Memory B cell (primary cell): ENCODE measurements around the gene POGLUT2.

Experiments
- ATAC-seq: fragments of 150-1000 bp; cut with Tn5 transposase; 2 replicates; pipeline ENCODE4 v1.10.0; 2021; ENCODE audit warnings: low read depth, mild to moderate bottlenecking, moderate library complexity
- DNase-seq, 2 donors: peaks; one replicate each; pipeline ENCODE4 v3.0.0; 2022; ENCODE audit warnings: low spot score in 2 of 2
- H3K27ac Mint-ChIP-seq: one replicate; pipeline ENCODE4 v1.8.0; 2022; ENCODE audit warnings: mild to moderate bottlenecking, moderate library complexity, mixed read lengths
- H3K27me3 Mint-ChIP-seq: one replicate; pipeline ENCODE4 v1.8.0; 2022; ENCODE audit warnings: mixed read lengths
- H3K36me3 Mint-ChIP-seq: one replicate; pipeline ENCODE4 v1.8.0; 2022; ENCODE audit warnings: mild to moderate bottlenecking, mixed read lengths
- H3K4me1 Mint-ChIP-seq: one replicate; pipeline ENCODE4 v1.8.0; 2022; ENCODE audit warnings: mixed read lengths
- H3K4me3 Mint-ChIP-seq: one replicate; pipeline ENCODE4 v1.8.0; 2022; ENCODE audit warnings: mild to moderate bottlenecking, moderate library complexity, mixed read lengths
- H3K9me3 Mint-ChIP-seq: one replicate; pipeline ENCODE4 v1.8.0; 2022; ENCODE audit warnings: mixed read lengths

POGLUT2 gene

DNA sequence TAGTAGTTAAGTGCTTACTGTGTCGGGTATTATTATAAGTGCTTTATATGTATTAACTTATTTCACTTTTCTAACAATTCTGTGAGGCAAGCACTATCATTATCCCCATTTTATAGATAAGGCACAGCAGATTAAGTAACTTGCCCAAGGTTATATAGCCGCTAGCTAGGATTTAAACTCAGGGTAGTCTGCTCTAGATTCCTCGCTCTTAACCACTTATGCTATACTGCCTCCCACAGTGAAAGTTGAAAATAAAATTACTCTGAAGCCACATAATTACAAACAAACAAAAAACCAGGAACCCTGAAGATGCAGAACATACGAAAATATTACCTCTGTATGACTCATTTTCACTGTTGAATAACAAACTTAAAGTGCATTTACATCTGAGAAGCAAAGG is 29.1 kb downstream of the POGLUT2 start:
- H3K4me3 Mint-ChIP-seq = no peak overlapping the region
- ATAC-seq = no peak
- H3K9me3 Mint-ChIP-seq = no peaks in the 10 kb centered on the region
- H3K4me1 Mint-ChIP-seq = peaks cover 7% of the 10 kb centered on the region
- no peaks in the 10 kb centered on the region for H3K27me3 Mint-ChIP-seq
- no peak overlapping the region for H3K27ac Mint-ChIP-seq
- no peaks in the 10 kb centered on the region for H3K36me3 Mint-ChIP-seq
- no peak for DNase-seq

DNA sequence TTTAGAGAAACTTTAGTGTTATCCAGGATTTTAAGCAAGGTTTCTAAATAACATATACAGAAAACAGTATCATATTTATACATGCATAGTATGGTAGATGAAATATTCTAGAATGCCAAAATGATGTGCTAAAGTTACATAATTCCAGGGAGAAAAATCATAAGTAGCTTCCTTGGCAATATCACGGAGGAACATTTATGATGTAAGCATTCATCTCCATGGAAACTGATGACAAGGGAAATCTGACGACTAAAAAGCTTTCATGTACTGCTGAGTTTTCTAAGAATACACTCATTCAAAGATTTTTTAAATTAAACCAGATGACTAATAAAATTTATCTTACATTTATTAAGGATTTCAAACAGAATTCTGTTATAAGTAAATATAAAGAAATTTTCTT is 29.9 kb downstream of the POGLUT2 start:
- no peaks in the 10 kb centered on the region for H3K9me3 Mint-ChIP-seq
- DNase-seq = no peak
- no peak overlapping the region for H3K27ac Mint-ChIP-seq
- no peak overlapping the region for H3K4me3 Mint-ChIP-seq
- H3K36me3 Mint-ChIP-seq = no peaks in the 10 kb centered on the region
- no peak for ATAC-seq
- H3K4me1 Mint-ChIP-seq = peaks cover 7% of the 10 kb centered on the region
- H3K27me3 Mint-ChIP-seq = no peaks in the 10 kb centered on the region

DNA sequence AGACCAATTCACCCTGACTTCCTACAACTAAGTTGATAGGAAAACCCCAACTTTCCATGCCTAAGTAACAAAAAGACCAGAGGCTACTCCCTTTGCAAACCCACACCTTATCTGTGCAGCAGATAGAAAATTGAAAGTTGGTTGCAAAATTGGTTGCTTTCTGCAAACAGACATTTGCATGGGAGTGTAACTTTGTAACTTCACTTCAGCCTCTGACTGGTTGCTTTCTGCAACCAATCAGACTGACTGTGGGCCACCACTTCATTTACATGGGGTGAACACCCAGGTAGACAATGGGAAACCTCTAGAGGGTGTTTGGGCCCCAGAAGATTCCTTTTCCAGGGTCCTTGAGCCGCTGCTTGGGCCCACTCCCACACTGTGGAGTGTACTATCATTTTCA is 35.0 kb downstream of the POGLUT2 start:
- Mint-ChIP-seq H3K9me3 (no peaks in the 10 kb centered on the region), H3K4me3 (no peak overlapping the region), H3K27me3 (no peaks in the 10 kb centered on the region), H3K4me1 (no peaks in the 10 kb centered on the region), H3K27ac (no peak overlapping the region), H3K36me3 (no peaks in the 10 kb centered on the region)
- ATAC-seq (no peak), DNase-seq (no peak)

DNA sequence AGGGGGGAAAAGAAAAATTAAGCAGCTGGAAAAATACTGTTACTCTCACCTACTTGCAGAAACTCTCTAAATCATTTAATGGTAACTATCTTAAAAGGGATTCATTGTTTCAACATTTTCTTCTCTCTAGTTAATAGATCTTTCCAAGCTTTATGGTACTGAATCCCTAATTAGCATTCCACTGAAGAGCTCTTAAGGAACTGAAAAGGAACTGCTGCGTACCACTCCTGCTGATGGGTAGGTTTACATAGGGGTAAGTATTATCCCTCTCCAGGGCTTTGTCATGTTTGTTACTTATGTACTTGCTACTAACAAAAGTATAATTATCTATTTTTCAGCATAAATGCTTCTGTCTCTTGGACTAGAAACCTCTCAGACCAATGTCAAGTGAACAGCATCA is 37.7 kb downstream of the POGLUT2 start:
- no peaks in the 10 kb centered on the region for H3K36me3 Mint-ChIP-seq
- no peak for DNase-seq
- H3K4me1 Mint-ChIP-seq = no peaks in the 10 kb centered on the region
- H3K27me3 Mint-ChIP-seq = no peaks in the 10 kb centered on the region
- H3K9me3 Mint-ChIP-seq = no peaks in the 10 kb centered on the region
- no peak overlapping the region for H3K27ac Mint-ChIP-seq
- no peak for ATAC-seq
- H3K4me3 Mint-ChIP-seq = no peak overlapping the region

DNA sequence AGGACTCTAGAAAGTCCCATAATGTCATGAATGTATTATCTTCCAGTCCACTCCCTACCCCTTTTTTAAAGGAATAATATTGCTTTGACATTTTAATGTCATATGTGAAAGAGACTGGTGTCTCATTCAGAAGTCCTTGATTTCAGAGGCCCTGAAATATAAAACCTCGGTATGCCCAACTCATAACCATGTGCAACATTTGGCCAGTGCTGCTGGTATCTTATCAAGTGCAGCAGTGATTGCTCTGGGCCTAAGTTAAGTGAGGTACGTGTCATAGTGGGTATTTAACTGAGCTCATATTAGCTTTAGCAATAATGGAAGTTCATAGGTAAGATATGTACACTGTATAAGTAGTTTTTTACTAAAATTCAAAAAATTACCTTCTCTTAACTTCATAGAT is 39.9 kb downstream of the POGLUT2 start:
- Mint-ChIP-seq H3K4me3 (no peak overlapping the region), H3K36me3 (no peaks in the 10 kb centered on the region), H3K9me3 (no peaks in the 10 kb centered on the region), H3K4me1 (no peaks in the 10 kb centered on the region), H3K27ac (no peak overlapping the region), H3K27me3 (no peaks in the 10 kb centered on the region)
- ATAC-seq (no peak), DNase-seq (no peak)

DNA sequence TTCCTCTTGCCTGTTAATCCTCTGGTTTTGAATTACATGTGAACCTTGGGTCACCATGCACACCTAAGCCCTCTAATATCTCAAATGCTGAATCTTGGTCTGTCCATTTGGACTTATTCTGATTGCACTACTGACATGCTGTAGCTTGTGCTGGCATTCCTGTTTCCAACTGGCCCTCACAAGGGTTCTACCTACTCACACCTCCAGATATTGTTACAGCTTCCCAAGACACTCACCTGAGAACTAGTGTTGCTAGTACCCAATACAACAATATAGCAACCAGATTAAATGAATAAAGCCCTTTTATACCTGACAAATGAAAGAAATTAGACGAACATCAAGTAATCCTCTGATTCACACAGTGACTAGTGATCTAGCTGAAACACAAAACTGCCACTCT is 41.8 kb downstream of the POGLUT2 start:
- Mint-ChIP-seq H3K36me3 (peaks cover 3% of the 10 kb centered on the region), H3K27me3 (peaks cover 3% of the 10 kb centered on the region), H3K4me3 (no peak overlapping the region), H3K9me3 (peaks cover 5% of the 10 kb centered on the region), H3K4me1 (no peaks in the 10 kb centered on the region), H3K27ac (no peak overlapping the region)
- DNase-seq (no peak), ATAC-seq (no peak)

GRCh38 chr13:102751886-102752285 is 46.9 kb downstream of the POGLUT2 start:
- Mint-ChIP-seq H3K4me1 (no peaks in the 10 kb centered on the region), H3K27me3 (peaks cover 10% of the 10 kb centered on the region), H3K27ac (no peak overlapping the region), H3K9me3 (peaks cover 10% of the 10 kb centered on the region), H3K4me3 (no peak overlapping the region), H3K36me3 (peaks cover 7% of the 10 kb centered on the region)
- no peak for DNase-seq
- ATAC-seq = no peak

DNA sequence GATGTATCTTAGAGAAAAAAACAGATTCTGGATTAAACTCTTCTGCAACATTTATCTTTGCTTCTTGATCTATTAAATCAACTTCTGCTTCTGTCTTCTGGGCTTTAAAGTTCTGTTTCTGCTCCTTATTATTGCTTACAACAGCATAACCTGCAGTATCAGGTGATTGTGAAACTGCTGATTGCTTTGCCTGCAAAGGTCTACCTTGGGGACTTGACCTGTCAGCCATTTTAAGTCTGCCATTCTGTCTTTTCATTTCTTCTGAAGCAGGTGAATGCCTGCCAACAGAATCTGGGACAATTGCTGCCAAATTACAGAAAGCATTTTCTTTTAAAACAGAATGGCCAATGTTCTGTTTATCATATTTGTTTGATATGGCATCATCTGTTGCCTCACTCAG is 56.3 kb downstream of the POGLUT2 start:
- ATAC-seq (no peak), DNase-seq (no peak)
- H3K9me3 Mint-ChIP-seq = peaks cover 15% of the 10 kb centered on the region
- H3K4me3 Mint-ChIP-seq = no peak overlapping the region
- no peak overlapping the region for H3K27ac Mint-ChIP-seq
- H3K36me3 Mint-ChIP-seq = peaks cover 10% of the 10 kb centered on the region
- peaks cover 27% of the 10 kb centered on the region for H3K27me3 Mint-ChIP-seq
- no peaks in the 10 kb centered on the region for H3K4me1 Mint-ChIP-seq

- no peak for ATAC-seq
- peaks cover 26% of the 10 kb centered on the region for H3K27me3 Mint-ChIP-seq
- peaks cover 10% of the 10 kb centered on the region for H3K36me3 Mint-ChIP-seq
Observed at GRCh38 chr13:102742101-102742500, 56.7 kb downstream of the POGLUT2 start.

More at GRCh38 chr13:102742101-102742500, 56.7 kb downstream of the POGLUT2 start:
- Mint-ChIP-seq H3K9me3 (peaks cover 15% of the 10 kb centered on the region), H3K4me1 (no peaks in the 10 kb centered on the region), H3K4me3 (no peak overlapping the region), H3K27ac (no peak overlapping the region)
- DNase-seq = no peak
